AG09309 (cell line): Measurements from ENCODE around the gene STIM2.
"Not testable (repeated sequence)": the region's sequence is repeated elsewhere in the genome, so short reads cannot be mapped to it uniquely, and the experiment has no call there.

ENCODE experiments used
- DNase-seq: peaks from one replicate; pipeline ENCODE4 v3.0.0-alpha.2; 2010; ENCODE audit warnings: low read depth
- H3K4me3 ChIP-seq: 2 replicates; pipeline ENCODE4 v1.5.1; 2011; ENCODE audit warnings: mild to moderate bottlenecking, low read depth, low read length, moderate library complexity; ENCODE audit not compliant: control insufficient read depth
- CTCF ChIP-seq: IDR thresholded peaks from 2 replicates; pipeline ENCODE4 v1.5.1; 2011; ENCODE audit warnings: mild to moderate bottlenecking, low read depth, low read length, inconsistent platforms; ENCODE audit not compliant: insufficient read depth, control insufficient read depth; ENCODE audit errors: missing control alignments

The STIM2 gene

GRCh38 chr4:26819478-26820095 lies 41.1 kb upstream of the STIM2 start:
- DNase-seq = no peak
- TF ChIP-seq CTCF = no peak
- H3K4me3 ChIP-seq = no peak overlapping the region

GRCh38 chr4:26820346-26820745 lies 40.3 kb upstream of the STIM2 start:
- no peak for DNase-seq
- no peak overlapping the region for H3K4me3 ChIP-seq
- no peak for TF ChIP-seq CTCF

GRCh38 chr4:26821031-26821430 lies 39.6 kb upstream of the STIM2 start:
- DNase-seq = no peak
- no peak for TF ChIP-seq CTCF
- H3K4me3 ChIP-seq = no peak overlapping the region

- H3K4me3 ChIP-seq = no peak overlapping the region
- DNase-seq = no peak
- no peak for TF ChIP-seq CTCF
These were observed 38.8 kb upstream of the STIM2 start for GRCh38 chr4:26821677-26822503.

GRCh38 chr4:26822546-26822945 lies 38.1 kb upstream of the STIM2 start:
- no peak overlapping the region for H3K4me3 ChIP-seq
- DNase-seq = no peak
- no peak for TF ChIP-seq CTCF

- DNase-seq, H3K4me3 ChIP-seq: not testable (repeated sequence)
These were observed 37.7 kb upstream of the STIM2 start for GRCh38 chr4:26822974-26823373.

- no peak overlapping the region for H3K4me3 ChIP-seq
- DNase-seq = no peak
- no peak for TF ChIP-seq CTCF
These were observed 37.1 kb upstream of the STIM2 start for GRCh38 chr4:26823583-26823982.
